ENCODE data around the gene LIN9. TPM values are rescaled to one million over a fixed set of nuclear protein-coding genes. Genes with fewer than 3 reads are reported as not detected.

LIN9 gene
- total and polyA plus RNA-seq, 2 of the 8 experiments (the other 6 are each of a cell fraction or from before 2014, with no cell fraction given): 5.6 to 12.6 TPM

DNA sequence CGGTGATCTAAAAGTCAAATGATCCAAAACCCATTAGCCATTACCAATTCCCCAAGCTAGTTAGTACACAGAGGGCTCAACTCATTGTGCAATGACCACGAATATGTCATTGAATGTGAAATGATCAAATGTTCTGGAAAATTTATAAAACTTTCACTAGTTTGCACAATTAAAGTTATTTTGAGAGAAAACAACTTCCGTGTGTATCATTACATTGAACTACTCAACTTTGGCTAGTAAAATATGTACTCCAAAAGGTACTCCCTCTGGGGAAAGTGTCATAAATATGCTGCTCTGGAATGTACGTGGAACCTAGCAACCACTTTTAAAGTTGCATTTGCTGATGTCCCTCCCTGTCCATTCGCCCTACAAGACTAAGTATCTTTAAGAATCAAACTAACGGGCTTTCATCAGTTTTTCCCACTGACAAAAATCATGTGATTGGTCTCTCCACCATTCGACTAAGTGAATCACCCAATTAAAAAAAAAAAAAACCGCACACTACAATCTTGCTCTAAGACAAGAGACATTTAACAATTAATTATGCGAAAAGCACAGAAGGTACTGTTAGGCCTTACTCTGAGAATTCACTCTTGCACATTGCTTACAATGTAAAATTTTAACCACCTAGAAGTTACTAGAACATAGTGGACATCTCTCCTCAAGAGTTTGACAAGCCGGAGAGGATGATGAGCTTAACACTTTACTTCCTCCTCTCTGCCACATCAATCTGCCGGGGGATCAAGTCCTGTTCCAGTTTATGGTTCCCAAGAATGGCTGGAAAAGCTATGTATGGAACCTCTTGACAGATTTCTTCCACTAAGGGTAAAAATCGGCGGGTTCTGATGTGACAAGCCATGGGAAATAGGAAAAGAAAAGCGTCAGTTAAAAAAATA lies 123.6 kb downstream of the LIN9 start (continued):
- TF ChIP-seq, protein P1, sequence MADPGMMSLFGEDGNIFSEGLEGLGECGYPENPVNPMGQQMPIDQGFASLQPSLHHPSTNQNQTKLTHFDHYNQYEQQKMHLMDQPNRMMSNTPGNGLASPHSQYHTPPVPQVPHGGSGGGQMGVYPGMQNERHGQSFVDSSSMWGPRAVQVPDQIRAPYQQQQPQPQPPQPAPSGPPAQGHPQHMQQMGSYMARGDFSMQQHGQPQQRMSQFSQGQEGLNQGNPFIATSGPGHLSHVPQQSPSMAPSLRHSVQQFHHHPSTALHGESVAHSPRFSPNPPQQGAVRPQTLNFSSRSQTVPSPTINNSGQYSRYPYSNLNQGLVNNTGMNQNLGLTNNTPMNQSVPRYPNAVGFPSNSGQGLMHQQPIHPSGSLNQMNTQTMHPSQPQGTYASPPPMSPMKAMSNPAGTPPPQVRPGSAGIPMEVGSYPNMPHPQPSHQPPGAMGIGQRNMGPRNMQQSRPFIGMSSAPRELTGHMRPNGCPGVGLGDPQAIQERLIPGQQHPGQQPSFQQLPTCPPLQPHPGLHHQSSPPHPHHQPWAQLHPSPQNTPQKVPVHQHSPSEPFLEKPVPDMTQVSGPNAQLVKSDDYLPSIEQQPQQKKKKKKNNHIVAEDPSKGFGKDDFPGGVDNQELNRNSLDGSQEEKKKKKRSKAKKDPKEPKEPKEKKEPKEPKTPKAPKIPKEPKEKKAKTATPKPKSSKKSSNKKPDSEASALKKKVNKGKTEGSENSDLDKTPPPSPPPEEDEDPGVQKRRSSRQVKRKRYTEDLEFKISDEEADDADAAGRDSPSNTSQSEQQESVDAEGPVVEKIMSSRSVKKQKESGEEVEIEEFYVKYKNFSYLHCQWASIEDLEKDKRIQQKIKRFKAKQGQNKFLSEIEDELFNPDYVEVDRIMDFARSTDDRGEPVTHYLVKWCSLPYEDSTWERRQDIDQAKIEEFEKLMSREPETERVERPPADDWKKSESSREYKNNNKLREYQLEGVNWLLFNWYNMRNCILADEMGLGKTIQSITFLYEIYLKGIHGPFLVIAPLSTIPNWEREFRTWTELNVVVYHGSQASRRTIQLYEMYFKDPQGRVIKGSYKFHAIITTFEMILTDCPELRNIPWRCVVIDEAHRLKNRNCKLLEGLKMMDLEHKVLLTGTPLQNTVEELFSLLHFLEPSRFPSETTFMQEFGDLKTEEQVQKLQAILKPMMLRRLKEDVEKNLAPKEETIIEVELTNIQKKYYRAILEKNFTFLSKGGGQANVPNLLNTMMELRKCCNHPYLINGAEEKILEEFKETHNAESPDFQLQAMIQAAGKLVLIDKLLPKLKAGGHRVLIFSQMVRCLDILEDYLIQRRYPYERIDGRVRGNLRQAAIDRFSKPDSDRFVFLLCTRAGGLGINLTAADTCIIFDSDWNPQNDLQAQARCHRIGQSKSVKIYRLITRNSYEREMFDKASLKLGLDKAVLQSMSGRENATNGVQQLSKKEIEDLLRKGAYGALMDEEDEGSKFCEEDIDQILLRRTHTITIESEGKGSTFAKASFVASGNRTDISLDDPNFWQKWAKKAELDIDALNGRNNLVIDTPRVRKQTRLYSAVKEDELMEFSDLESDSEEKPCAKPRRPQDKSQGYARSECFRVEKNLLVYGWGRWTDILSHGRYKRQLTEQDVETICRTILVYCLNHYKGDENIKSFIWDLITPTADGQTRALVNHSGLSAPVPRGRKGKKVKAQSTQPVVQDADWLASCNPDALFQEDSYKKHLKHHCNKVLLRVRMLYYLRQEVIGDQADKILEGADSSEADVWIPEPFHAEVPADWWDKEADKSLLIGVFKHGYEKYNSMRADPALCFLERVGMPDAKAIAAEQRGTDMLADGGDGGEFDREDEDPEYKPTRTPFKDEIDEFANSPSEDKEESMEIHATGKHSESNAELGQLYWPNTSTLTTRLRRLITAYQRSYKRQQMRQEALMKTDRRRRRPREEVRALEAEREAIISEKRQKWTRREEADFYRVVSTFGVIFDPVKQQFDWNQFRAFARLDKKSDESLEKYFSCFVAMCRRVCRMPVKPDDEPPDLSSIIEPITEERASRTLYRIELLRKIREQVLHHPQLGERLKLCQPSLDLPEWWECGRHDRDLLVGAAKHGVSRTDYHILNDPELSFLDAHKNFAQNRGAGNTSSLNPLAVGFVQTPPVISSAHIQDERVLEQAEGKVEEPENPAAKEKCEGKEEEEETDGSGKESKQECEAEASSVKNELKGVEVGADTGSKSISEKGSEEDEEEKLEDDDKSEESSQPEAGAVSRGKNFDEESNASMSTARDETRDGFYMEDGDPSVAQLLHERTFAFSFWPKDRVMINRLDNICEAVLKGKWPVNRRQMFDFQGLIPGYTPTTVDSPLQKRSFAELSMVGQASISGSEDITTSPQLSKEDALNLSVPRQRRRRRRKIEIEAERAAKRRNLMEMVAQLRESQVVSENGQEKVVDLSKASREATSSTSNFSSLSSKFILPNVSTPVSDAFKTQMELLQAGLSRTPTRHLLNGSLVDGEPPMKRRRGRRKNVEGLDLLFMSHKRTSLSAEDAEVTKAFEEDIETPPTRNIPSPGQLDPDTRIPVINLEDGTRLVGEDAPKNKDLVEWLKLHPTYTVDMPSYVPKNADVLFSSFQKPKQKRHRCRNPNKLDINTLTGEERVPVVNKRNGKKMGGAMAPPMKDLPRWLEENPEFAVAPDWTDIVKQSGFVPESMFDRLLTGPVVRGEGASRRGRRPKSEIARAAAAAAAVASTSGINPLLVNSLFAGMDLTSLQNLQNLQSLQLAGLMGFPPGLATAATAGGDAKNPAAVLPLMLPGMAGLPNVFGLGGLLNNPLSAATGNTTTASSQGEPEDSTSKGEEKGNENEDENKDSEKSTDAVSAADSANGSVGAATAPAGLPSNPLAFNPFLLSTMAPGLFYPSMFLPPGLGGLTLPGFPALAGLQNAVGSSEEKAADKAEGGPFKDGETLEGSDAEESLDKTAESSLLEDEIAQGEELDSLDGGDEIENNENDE (IDR thresholded peaks at IDR 0.05; ENCODE audit: insufficient replicate concordance, low read length): no peak
- TF ChIP-seq SIN3A (conservative IDR thresholded peaks at IDR 0.05 in 1 of 2, IDR thresholded peaks at IDR 0.05 in 1 of 2; ENCODE audit: low read depth in 1 of 2, low read length in 2 of 2): 0 out of 4 replicates have a peak, but pooled peaks of 1 of the 2 experiments have one; percentile 6

All from H1 (cell line).